Measurements from ENCODE around the gene MTUS2. TPM values are rescaled to one million over a fixed set of nuclear protein-coding genes. Genes with fewer than 3 reads are reported as not detected.

The MTUS2 gene
- total and polyA plus RNA-seq, 9 of the 15 experiments (the other 6 are each of a cell fraction or from before 2014, with no cell fraction given), result 0.01 to 0.28 (median 0.06) TPM; not detected in 1

- no TSS peak for BruUV-seq (replicated peaks)
- Histone ChIP-seq H3K4me3 (no peak overlapping the region), H3K4me1 (replicated peaks in 1 of 2; ENCODE audit: control insufficient read depth in 2 of 2, insufficient read depth in 2 of 2, low read length in 2 of 2) (no peaks in the 10 kb centered on the region), H3K27ac (ENCODE audit: extremely low read depth, low read depth, low read length) (no peak overlapping the region), H4K20me1 (replicated peaks; ENCODE audit: control insufficient read depth, insufficient read depth, low read length) (no peaks in the 10 kb centered on the region), H3K36me3 (ENCODE audit: control insufficient read depth, insufficient read depth, low read length) (no peaks in the 10 kb centered on the region), H3K79me2 (ENCODE audit: control insufficient read depth, insufficient read depth, low read length) (no peaks in the 10 kb centered on the region), H3K9ac (ENCODE audit: insufficient read depth in 1 of 2, low read depth in 2 of 2, low read length in 2 of 2) (no peak overlapping the region), H3K9me3 (replicated peaks; ENCODE audit: control insufficient read depth, insufficient read depth, low read depth, low read length) (no peaks in the 10 kb centered on the region), H3K27me3 (ENCODE audit: control insufficient read depth in 2 of 2, insufficient read depth in 2 of 2, low read length in 2 of 2) (no peaks in the 10 kb centered on the region), H3K9me1 (ENCODE audit: control insufficient read depth, insufficient read depth, low read length) (no peaks in the 10 kb centered on the region), H3K4me2 (ENCODE audit: insufficient read depth, low read length) (no peak overlapping the region), H2AFZ (ENCODE audit: low read depth, low read length) (no peak overlapping the region)
- ATAC-seq (no peak), DNase-seq (ENCODE audit: extremely low read depth in 1 of 4, low spot score in 3 of 4) (no peak), FAIRE-seq (no peak)
- intact Hi-C loops (cut with micrococcal nuclease) (no loop called here), in situ Hi-C loops (cut with MboI) (no loop called here)
- WGBS (ENCODE audit: insufficient coverage, low coverage, missing lambda C conversion rate), result 0% methylated on average over 1 of the region's 1 CpG
- ChIA-PET POLR2A (no interaction called here), CTCF (ENCODE audit: low intra/inter-chr PET ratio) (no interaction called here)
- no peak for TF ChIP-seq ZNF232 (CRISPR knock-in tag; IDR thresholded peaks at IDR 0.05)
- no peak for TF ChIP-seq ZNF699 (CRISPR knock-in tag; IDR thresholded peaks at IDR 0.05; ENCODE audit: insufficient replicate concordance)
- no peak for TF ChIP-seq EP400 (IDR thresholded peaks at IDR 0.05)
- TF ChIP-seq POLR2AphosphoS2 (IDR thresholded peaks at IDR 0.05; ENCODE audit: low read length), result no peak
Measured at GRCh38 chr13:28976195-28976594, 156.1 kb downstream of the MTUS2 start.

GRCh38 chr13:28976636-28977035 lies 156.5 kb downstream of the MTUS2 start:
- no TSS peak for BruUV-seq (replicated peaks)

More at GRCh38 chr13:28976636-28977035, 156.5 kb downstream of the MTUS2 start:
- FAIRE-seq (no peak), ATAC-seq (no peak), DNase-seq (ENCODE audit: extremely low read depth in 1 of 4, low spot score in 3 of 4) (no peak)
- POLR2A ChIA-PET, result no interaction called here
- no peaks in the 10 kb centered on the region for H3K9me1 ChIP-seq (ENCODE audit: control insufficient read depth, insufficient read depth, low read length)
- no peak overlapping the region for H3K9ac ChIP-seq (ENCODE audit: insufficient read depth in 1 of 2, low read depth in 2 of 2, low read length in 2 of 2)
- no peak overlapping the region for H3K4me3 ChIP-seq
- H3K4me2 ChIP-seq (ENCODE audit: insufficient read depth, low read length), result no peak overlapping the region
- TF ChIP-seq MCM5 (IDR thresholded peaks at IDR 0.05; ENCODE audit: low read depth) (no peak), BRD9 (IDR thresholded peaks at IDR 0.05; ENCODE audit: low read depth, partially characterized antibody) (no peak), MEIS2 (IDR thresholded peaks at IDR 0.05; ENCODE audit: partially characterized antibody) (no peak), DIDO1 (tag; IDR thresholded peaks at IDR 0.05; ENCODE audit: low read depth) (no peak), NCOA6 (IDR thresholded peaks at IDR 0.05) (no peak)
- CTCF ChIA-PET (ENCODE audit: low intra/inter-chr PET ratio), result no interaction called here
- no peaks in the 10 kb centered on the region for H3K27me3 ChIP-seq (ENCODE audit: control insufficient read depth in 2 of 2, insufficient read depth in 2 of 2, low read length in 2 of 2)
- H4K20me1 ChIP-seq (replicated peaks; ENCODE audit: control insufficient read depth, insufficient read depth, low read length), result no peaks in the 10 kb centered on the region
- intact Hi-C loops (cut with micrococcal nuclease) (no loop called here), in situ Hi-C loops (cut with MboI) (no loop called here)
- no peaks in the 10 kb centered on the region for H3K36me3 ChIP-seq (ENCODE audit: control insufficient read depth, insufficient read depth, low read length)
- H3K27ac ChIP-seq (ENCODE audit: extremely low read depth, low read depth, low read length), result no peak overlapping the region
- H3K9me3 ChIP-seq (replicated peaks; ENCODE audit: control insufficient read depth, insufficient read depth, low read depth, low read length), result no peaks in the 10 kb centered on the region
- H3K79me2 ChIP-seq (ENCODE audit: control insufficient read depth, insufficient read depth, low read length), result no peaks in the 10 kb centered on the region
- no peaks in the 10 kb centered on the region for H3K4me1 ChIP-seq (replicated peaks in 1 of 2; ENCODE audit: control insufficient read depth in 2 of 2, insufficient read depth in 2 of 2, low read length in 2 of 2)
- H2AFZ ChIP-seq (ENCODE audit: low read depth, low read length), result no peak overlapping the region

All from K562 (cell line).